B cell (primary cell): ENCODE data around the gene ACOXL. TPM values are rescaled to one million over a fixed set of nuclear protein-coding genes. Genes with fewer than 3 reads are reported as not detected.
A peak's percentile ranks its signal among the peaks of the same experiment; 100 is the strongest.

Experiments used
- ATAC-seq: fragments of 200-7000 bp; cut with Tn5 transposase; one replicate; pipeline ENCODE4 v1.10.0; 2021; ENCODE audit warnings: low read depth, mild to moderate bottlenecking, moderate number of reproducible peaks, moderate library complexity
- CTCF ChIA-PET: fragments of 350-600 bp; sonication (Branson Sonifier 250); formaldehyde crosslinking; loops from one replicate; lab custom pipeline; 2021; ENCODE audit warnings: antibody characterized with exemption, inconsistent platforms; lab: Charles Lee
- POLR2A ChIA-PET: fragments of 350-600 bp; sonication (Branson Sonifier 250); formaldehyde crosslinking; loops from one replicate; lab custom pipeline; 2021; ENCODE audit warnings: antibody characterized with exemption; lab: Charles Lee
- DNase-seq: peaks from one replicate; pipeline ENCODE4 v3.0.0; 2013
- H2AFZ ChIP-seq: 2 replicates; pipeline ENCODE4 v1.6.1; 2012; ENCODE audit warnings: mild to moderate bottlenecking, low read depth, low read length; ENCODE audit not compliant: insufficient read depth, poor library complexity, severe bottlenecking
- H3K27ac ChIP-seq, 2 donors: 1 replicate in 1 of 2; 2 replicates in 1 of 2; pipeline ENCODE4 v1.5.1; 2012 to 2013; ENCODE audit warnings: low read length in 2 of 2, mild to moderate bottlenecking in 2 of 2, moderate library complexity in 1 of 2
- H3K27me3 ChIP-seq, 4 experiments: fragments of 200-600 bp in 1 of 4; sonication (generic) in 1 of 4; replicated peaks in 1 of 4; 1 replicate in 2 of 4; 2 replicates in 2 of 4; pipeline versions ENCODE4 v1.6.1 to v1.7.0; 2013 to 2016; ENCODE audit warnings: low read length in 3 of 4, mild to moderate bottlenecking in 2 of 4, mixed read lengths in 1 of 4, moderate library complexity in 1 of 4; ENCODE audit not compliant: insufficient read depth in 4 of 4, control insufficient read depth in 3 of 4; ENCODE audit errors: control extremely low read depth in 1 of 4
- H3K36me3 ChIP-seq, 2 experiments: replicated peaks in 1 of 2; 1 replicate in 1 of 2; 2 replicates in 1 of 2; pipeline versions ENCODE4 v1.6.1 to v1.7.1; 2013; ENCODE audit warnings: low read length in 1 of 2; ENCODE audit not compliant: insufficient read depth in 2 of 2, control insufficient read depth in 1 of 2; ENCODE audit errors: control extremely low read depth in 1 of 2, extremely low read depth in 1 of 2
- H3K4me1 ChIP-seq, 2 donors: fragments of 200-600 bp in 1 of 2; sonication (generic) in 1 of 2; 1 replicate in 1 of 2; 2 replicates in 1 of 2; pipeline versions ENCODE4 v1.5.1 to v1.6.1; 2013 to 2017; ENCODE audit warnings: low read length in 2 of 2; ENCODE audit not compliant: control insufficient read depth in 2 of 2, insufficient read depth in 2 of 2
- H3K4me2 ChIP-seq: replicated peaks from 2 replicates; pipeline ENCODE3; 2012; ENCODE audit warnings: mild to moderate bottlenecking, low read depth, low read length; ENCODE audit not compliant: poor library complexity, severe bottlenecking
- H3K4me3 ChIP-seq, 5 experiments: fragments of 200-600 bp in 1 of 5; sonication (generic) in 1 of 5; 1 replicate in 3 of 5; 2 replicates in 2 of 5; pipeline versions ENCODE4 v1.5.1 to v1.7.0; 2011 to 2016; ENCODE audit warnings: low read length in 4 of 5, mild to moderate bottlenecking in 4 of 5, low read depth in 2 of 5, control low read depth in 1 of 5, moderate library complexity in 1 of 5; ENCODE audit not compliant: insufficient read depth in 1 of 5; ENCODE audit errors: control extremely low read depth in 1 of 5, extremely low read depth in 1 of 5
- H3K79me2 ChIP-seq: fragments of 200-600 bp; sonication (generic); one replicate; pipeline ENCODE4 v1.6.0; 2016; ENCODE audit warnings: low read length; ENCODE audit not compliant: control insufficient read depth, insufficient read depth
- H3K9ac ChIP-seq: fragments of 200-600 bp; sonication (generic); 2 replicates; pipeline ENCODE4 v1.6.1; 2017; ENCODE audit warnings: mild to moderate bottlenecking, low read length, moderate library complexity
- H3K9me3 ChIP-seq, 3 donors: one replicate each; pipeline versions ENCODE4 v1.6.1 to v1.7.1; 2013; ENCODE audit warnings: low read length in 2 of 3; ENCODE audit not compliant: control insufficient read depth in 2 of 3, insufficient read depth in 1 of 3; ENCODE audit errors: control extremely low read depth in 1 of 3
- H4K20me1 ChIP-seq: 2 replicates; pipeline ENCODE4 v1.6.0; 2012; ENCODE audit warnings: mild to moderate bottlenecking, low read length; ENCODE audit not compliant: insufficient read depth, control insufficient read depth, poor library complexity, severe bottlenecking
- H3K27ac Mint-ChIP-seq: one replicate; pipeline ENCODE4 v1.8.0; 2021; ENCODE audit warnings: mixed read lengths
- H3K27me3 Mint-ChIP-seq: one replicate; pipeline ENCODE4 v1.8.0; 2021; ENCODE audit warnings: mixed read lengths
- H3K4me1 Mint-ChIP-seq: one replicate; pipeline ENCODE4 v1.8.0; 2021; ENCODE audit warnings: mixed read lengths
- H3K4me3 Mint-ChIP-seq: one replicate; pipeline ENCODE4 v1.8.0; 2021; ENCODE audit warnings: mixed read lengths
- H3K9me3 Mint-ChIP-seq: one replicate; pipeline ENCODE4 v1.8.0; 2022; ENCODE audit warnings: mixed read lengths; ENCODE audit not compliant: insufficient read depth
- EZH2 ChIP-seq: IDR thresholded peaks from 2 replicates; pipeline ENCODE4 v1.6.1; 2012; ENCODE audit warnings: borderline replicate concordance, low read depth, mild to moderate bottlenecking, moderate library complexity, low read length; ENCODE audit not compliant: insufficient read depth, poor library complexity, severe bottlenecking
- WGBS: methylation state at CpG from one replicate; pipeline ENCODE4 v1.1.5; 2013; ENCODE audit warnings: missing lambda C conversion rate; ENCODE audit not compliant: insufficient coverage; 5-methylcytosine and 5-hydroxymethylcytosine counted together
- intact Hi-C: fragments of 100-400 bp; cut with micrococcal nuclease; formaldehyde crosslinking; loops from one replicate; pipeline ENCODE4 v1.10.0; 2022
- polyA plus RNA-seq: library from polyadenylated mRNA; depleted of rRNA; stranded (reverse); fragments of >200 nt; gene quantifications from 2 replicates; pipeline ENCODE4 v1.2.3, GENCODE V29; 2012
- total RNA-seq, 2 donors: library from RNA; stranded (reverse); fragments of 120-200 nt in 1 of 2; gene quantifications; 1 replicate in 1 of 2; 2 replicates in 1 of 2; pipeline versions ENCODE4 v1.2.3 to v1.2.4, GENCODE V29; 2013 to 2022
- TF ChIP-seq, protein P1 (sequence below): fragments of 200-600 bp; IDR thresholded peaks from one replicate; pipeline ENCODE4 v1.8.0; 2022; ENCODE audit warnings: antibody characterized with exemption, mild to moderate bottlenecking

The ACOXL gene
- total and polyA plus RNA-seq, 2 donors (not counting 1 experiment from before 2014, with no cell fraction given): 0.06 TPM; not detected in 1

DNA sequence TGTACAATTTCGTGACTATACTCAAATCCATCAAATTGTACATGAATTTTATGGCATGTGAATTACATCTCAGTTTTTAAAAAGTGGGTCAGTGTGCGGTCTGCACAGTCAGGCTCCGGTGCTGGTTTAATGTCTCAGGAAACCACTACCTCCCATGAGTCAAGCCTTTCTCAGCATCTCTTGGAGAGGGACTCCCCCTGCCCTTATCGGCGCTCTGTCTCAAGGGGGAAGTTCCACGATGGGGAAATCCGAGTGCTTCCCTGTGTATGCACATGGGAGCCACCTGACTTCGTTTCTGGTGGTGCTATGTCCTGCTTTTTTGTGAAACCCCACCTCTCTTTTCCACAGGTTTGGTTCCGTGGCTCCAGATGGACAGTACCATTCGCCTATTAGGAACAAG lies 72.5 kb downstream of the ACOXL start:
- H3K36me3 ChIP-seq: no peaks in the 10 kb centered on the region
- peak; percentile 80 for ATAC-seq
- H4K20me1 ChIP-seq: no peaks in the 10 kb centered on the region
- H3K4me2 ChIP-seq: peak overlapping the region; percentile 2
- intact Hi-C loops: no loop called here
- peaks cover 54% of the 10 kb centered on the region for H3K27me3 Mint-ChIP-seq
- peaks cover 0 to 3% (median under 1%) of the 10 kb centered on the region in 3 donors for H3K9me3 ChIP-seq
- no peak overlapping the region for H2AFZ ChIP-seq
- peak overlapping the region; percentile 22 for H3K27ac Mint-ChIP-seq
- H3K4me1 ChIP-seq: peaks cover 23 to 24% of the 10 kb centered on the region in 2 donors
- no peak overlapping the region for H3K9ac ChIP-seq
- H3K4me3 Mint-ChIP-seq: peak overlapping the region; percentile 27
- CTCF ChIA-PET: no interaction called here
- no peak overlapping the region for H3K4me3 ChIP-seq
- peaks cover 30% of the 10 kb centered on the region for H3K4me1 Mint-ChIP-seq
- peak; percentile 67 for DNase-seq
- POLR2A ChIA-PET: no interaction called here
- H3K9me3 Mint-ChIP-seq: peaks cover 4% of the 10 kb centered on the region
- TF ChIP-seq EZH2: no peak
- TF ChIP-seq, protein P1, sequence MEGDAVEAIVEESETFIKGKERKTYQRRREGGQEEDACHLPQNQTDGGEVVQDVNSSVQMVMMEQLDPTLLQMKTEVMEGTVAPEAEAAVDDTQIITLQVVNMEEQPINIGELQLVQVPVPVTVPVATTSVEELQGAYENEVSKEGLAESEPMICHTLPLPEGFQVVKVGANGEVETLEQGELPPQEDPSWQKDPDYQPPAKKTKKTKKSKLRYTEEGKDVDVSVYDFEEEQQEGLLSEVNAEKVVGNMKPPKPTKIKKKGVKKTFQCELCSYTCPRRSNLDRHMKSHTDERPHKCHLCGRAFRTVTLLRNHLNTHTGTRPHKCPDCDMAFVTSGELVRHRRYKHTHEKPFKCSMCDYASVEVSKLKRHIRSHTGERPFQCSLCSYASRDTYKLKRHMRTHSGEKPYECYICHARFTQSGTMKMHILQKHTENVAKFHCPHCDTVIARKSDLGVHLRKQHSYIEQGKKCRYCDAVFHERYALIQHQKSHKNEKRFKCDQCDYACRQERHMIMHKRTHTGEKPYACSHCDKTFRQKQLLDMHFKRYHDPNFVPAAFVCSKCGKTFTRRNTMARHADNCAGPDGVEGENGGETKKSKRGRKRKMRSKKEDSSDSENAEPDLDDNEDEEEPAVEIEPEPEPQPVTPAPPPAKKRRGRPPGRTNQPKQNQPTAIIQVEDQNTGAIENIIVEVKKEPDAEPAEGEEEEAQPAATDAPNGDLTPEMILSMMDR: no peak
- no peaks in the 10 kb centered on the region for H3K79me2 ChIP-seq
- 0% methylated on average over 6 of the region's 10 CpGs for WGBS
- H3K27ac ChIP-seq: no peak overlapping the region
- peaks cover 0 to 30% (median 23%) of the 10 kb centered on the region in 4 experiments for H3K27me3 ChIP-seq

DNA sequence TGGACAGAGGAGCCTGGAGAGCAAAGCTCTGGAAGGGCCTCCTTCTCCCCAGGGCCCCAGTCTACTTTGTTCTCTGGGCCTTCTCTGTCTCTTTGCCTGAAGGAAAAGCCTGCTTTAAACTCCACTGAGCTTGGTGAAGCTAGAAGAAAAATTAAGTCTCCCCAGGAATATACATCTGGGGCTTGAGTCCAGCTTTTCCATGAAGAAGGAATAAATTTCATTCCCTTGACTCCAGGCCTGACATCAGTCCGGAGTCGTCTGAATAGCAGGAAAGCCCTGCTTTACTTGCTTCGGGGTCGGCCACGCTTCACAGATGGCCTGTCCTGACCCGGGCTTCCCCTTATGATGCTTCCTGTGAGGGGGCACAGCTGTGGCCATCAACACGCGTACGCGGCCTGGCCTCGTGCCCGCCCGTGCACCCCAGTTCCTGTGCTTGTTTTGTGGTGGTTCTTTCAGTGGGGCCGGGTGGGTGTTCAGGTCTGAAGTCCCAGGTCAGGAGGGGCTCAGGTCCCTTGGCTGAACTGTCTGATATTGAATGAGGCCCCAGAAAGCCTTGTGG lies 73.6 kb downstream of the ACOXL start:
- H3K27ac Mint-ChIP-seq: no peak overlapping the region
- CTCF ChIA-PET: no interaction called here
- WGBS: under 1% methylated on average over 14 of the region's 14 CpGs

More for the DNA sequence above, 73.6 kb downstream of the ACOXL start:
- Histone ChIP-seq H2AFZ (no peak overlapping the region), H3K4me1 (peaks cover 23 to 24% of the 10 kb centered on the region in 2 donors), H3K4me2 (peak overlapping the region; percentile 58), H4K20me1 (no peaks in the 10 kb centered on the region), H3K36me3 (no peaks in the 10 kb centered on the region), H3K9me3 (peaks cover 0 to 3% (median 0%) of the 10 kb centered on the region in 3 donors), H3K9ac (peak overlapping the region; percentile 27), H3K4me3 (no peak overlapping the region), H3K79me2 (no peaks in the 10 kb centered on the region), H3K27ac (no peak overlapping the region), H3K27me3 (peaks cover 0 to 27% (median 19%) of the 10 kb centered on the region in 4 experiments)
- POLR2A ChIA-PET: interaction anchor here (0.5 kb wide), 1 partner anchor 898 kb away, joined by 4 read pairs; no protein-coding TSS in a partner anchor
- Mint-ChIP-seq H3K27me3 (peaks cover 53% of the 10 kb centered on the region), H3K9me3 (peaks cover 2% of the 10 kb centered on the region), H3K4me3 (peak overlapping the region; percentile 38), H3K4me1 (peaks cover 30% of the 10 kb centered on the region)
- DNase-seq (peak; percentile 61), ATAC-seq (peak; percentile 65)
- TF ChIP-seq EZH2: no peak
- TF ChIP-seq, protein P1: no peak
- intact Hi-C loops: no loop called here
